ENCODE results near the gene TMEM125.

DNA sequence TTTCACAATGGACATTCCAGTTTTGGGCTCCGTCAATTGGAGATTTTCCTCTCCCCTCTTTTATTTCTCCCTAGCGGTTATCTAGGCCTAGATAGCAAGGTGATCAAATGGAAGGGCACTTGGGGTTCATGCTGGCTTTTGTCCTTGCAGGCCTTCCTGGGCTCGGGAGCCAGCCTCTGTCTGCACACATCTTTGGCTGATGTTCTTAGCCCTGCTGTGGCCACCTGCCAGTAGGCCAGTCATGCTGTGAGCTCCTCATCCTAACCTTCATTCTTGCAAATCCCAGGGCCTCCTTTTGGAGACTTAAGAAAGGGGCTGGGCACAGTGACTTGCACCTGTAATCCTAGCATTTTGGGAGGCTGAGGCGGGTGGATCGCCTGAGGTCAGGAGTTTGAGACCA lies 44.5 kb downstream of the TMEM125 start:
- TF ChIP-seq, protein P1, sequence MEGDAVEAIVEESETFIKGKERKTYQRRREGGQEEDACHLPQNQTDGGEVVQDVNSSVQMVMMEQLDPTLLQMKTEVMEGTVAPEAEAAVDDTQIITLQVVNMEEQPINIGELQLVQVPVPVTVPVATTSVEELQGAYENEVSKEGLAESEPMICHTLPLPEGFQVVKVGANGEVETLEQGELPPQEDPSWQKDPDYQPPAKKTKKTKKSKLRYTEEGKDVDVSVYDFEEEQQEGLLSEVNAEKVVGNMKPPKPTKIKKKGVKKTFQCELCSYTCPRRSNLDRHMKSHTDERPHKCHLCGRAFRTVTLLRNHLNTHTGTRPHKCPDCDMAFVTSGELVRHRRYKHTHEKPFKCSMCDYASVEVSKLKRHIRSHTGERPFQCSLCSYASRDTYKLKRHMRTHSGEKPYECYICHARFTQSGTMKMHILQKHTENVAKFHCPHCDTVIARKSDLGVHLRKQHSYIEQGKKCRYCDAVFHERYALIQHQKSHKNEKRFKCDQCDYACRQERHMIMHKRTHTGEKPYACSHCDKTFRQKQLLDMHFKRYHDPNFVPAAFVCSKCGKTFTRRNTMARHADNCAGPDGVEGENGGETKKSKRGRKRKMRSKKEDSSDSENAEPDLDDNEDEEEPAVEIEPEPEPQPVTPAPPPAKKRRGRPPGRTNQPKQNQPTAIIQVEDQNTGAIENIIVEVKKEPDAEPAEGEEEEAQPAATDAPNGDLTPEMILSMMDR (IDR thresholded peaks at IDR 0.05): no peak
- TF ChIP-seq POLR2A (IDR thresholded peaks at IDR 0.05) (no peak), POLR2AphosphoS5 (IDR thresholded peaks at IDR 0.05) (no peak)
